Erythroblast (primary cell): ENCODE results near the gene CELF4.

Experiments used
- GATA1 ChIP-seq: IDR thresholded peaks from 2 replicates; pipeline ENCODE4 v1.6.1; 2011; ENCODE audit warnings: low read depth, mild to moderate bottlenecking, control low read depth, low read length, moderate library complexity
- POLR2A ChIP-seq: IDR thresholded peaks from 2 replicates; pipeline ENCODE4 v1.6.1; 2011; ENCODE audit warnings: mild to moderate bottlenecking, low read length

- TF ChIP-seq POLR2A: no peak
- no peak for TF ChIP-seq GATA1
Measured at GRCh38 chr18:37260367-37261093, 305.1 kb downstream of the CELF4 start.
